ENCODE results near the gene SEMA4F.

DNA sequence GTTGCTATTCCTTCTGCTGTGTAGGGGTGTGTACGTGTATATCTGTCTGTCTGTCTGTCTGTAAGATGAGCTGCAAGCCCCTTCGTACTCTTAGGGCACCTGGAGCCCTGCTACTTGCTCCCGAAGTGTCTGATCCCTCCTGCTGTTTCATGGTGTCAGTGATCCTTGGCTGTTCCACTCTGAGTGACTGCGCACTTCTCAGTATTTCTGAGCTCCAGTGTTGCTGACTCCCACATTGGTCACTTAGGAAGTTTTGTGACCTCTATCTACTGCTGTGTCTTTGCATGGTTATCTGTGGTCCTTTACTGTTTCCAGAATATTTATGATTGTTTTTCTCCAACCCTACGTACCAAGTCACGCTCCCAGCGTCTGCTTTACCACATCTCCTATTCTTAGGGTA is 16.2 kb downstream of the SEMA4F start:
- TF ChIP-seq POLR2A (IDR thresholded peaks at IDR 0.05; ENCODE audit: low read length) (no peak), GATA1 (IDR thresholded peaks at IDR 0.05; ENCODE audit: low read depth, low read length) (no peak)
